Esophagus squamous epithelium (tissue), 5 donors: Measurements from ENCODE around the gene EPHA8. TPM values are rescaled to one million over a fixed set of nuclear protein-coding genes. Genes with fewer than 3 reads are reported as not detected.

Source experiments
- DNase-seq: peaks from one replicate; lab custom pipeline; 2025; lab: John Stamatoyannopoulos, UW
- H3K27ac ChIP-seq, 4 donors: fragments of 200-600 bp; sonication (generic); one replicate each; pipeline ENCODE4 v1.5.1; 2016 to 2019; ENCODE audit warnings: mild to moderate bottlenecking in 1 of 4
- H3K27me3 ChIP-seq, 4 donors: fragments of 200-600 bp; sonication (generic); 1 replicate in 3 of 4; 2 replicates in 1 of 4; pipeline versions ENCODE4 v1.5.1 to v1.6.0; 2017 to 2021; ENCODE audit warnings: antibody characterized with exemption in 1 of 4
- H3K36me3 ChIP-seq, 3 donors: fragments of 200-600 bp; sonication (generic); one replicate each; pipeline ENCODE4 v1.5.1; 2016 to 2019
- H3K4me1 ChIP-seq, 3 donors: fragments of 200-600 bp; sonication (generic); one replicate each; pipeline ENCODE4 v1.5.1; 2017 to 2019
- H3K4me3 ChIP-seq, 4 donors: fragments of 200-600 bp; sonication (generic); 1 replicate in 3 of 4; 2 replicates in 1 of 4; pipeline ENCODE4 v1.5.1; 2016 to 2019; ENCODE audit warnings: mild to moderate bottlenecking in 2 of 4, moderate library complexity in 1 of 4
- H3K9me3 ChIP-seq, 3 donors: fragments of 200-600 bp; sonication (generic); one replicate each; pipeline ENCODE4 v1.5.1; 2016 to 2019
- CTCF ChIP-seq, 6 experiments: fragments of 450-650 bp in 4 of 6; fragments of 200-600 bp in 2 of 6; sonication (generic) in 2 of 6; IDR thresholded peaks; one replicate each; pipeline ENCODE4 v1.5.1; 2016 to 2019; ENCODE audit warnings: antibody characterized with exemption in 6 of 6, mild to moderate bottlenecking in 4 of 6, moderate library complexity in 4 of 6
- POLR2A ChIP-seq, 4 donors: fragments of 450-650 bp; IDR thresholded peaks; one replicate each; pipeline ENCODE4 v1.6.1; 2017; ENCODE audit warnings: antibody characterized with exemption in 4 of 4, mild to moderate bottlenecking in 4 of 4, moderate library complexity in 3 of 4
- WGBS, 2 donors: methylation state at CpG; one replicate each; pipeline ENCODE4 v1.1.5; 2018; 5-methylcytosine and 5-hydroxymethylcytosine counted together
- intact Hi-C: fragments of 100-400 bp; cut with DNase I; formaldehyde crosslinking; loops from one replicate; pipeline ENCODE4 v1.15.0; 2022
- total RNA-seq, 4 donors: library from RNA; depleted of rRNA; stranded (reverse); fragments of >200 nt; gene quantifications; one replicate each; pipeline ENCODE4 v1.1.0, GENCODE V29; 2016
- donor health status: DM: yes; HTN: yes; CAD: no.

Gene EPHA8
- total RNA-seq, 4 donors from 2014 or later, result 0.19 to 0.44 TPM; not detected in 2

- no peaks in the 10 kb centered on the region for H3K4me1 ChIP-seq
- no peak for TF ChIP-seq CTCF (IDR thresholded peaks at IDR 0.05)
- no peak for TF ChIP-seq POLR2A (IDR thresholded peaks at IDR 0.05)
- no peak for DNase-seq
- peaks cover 0 to 46% (median 0%) of the 10 kb centered on the region in 4 donors for H3K27me3 ChIP-seq
- intact Hi-C loops, result no loop called here
- 87% methylated on average over 17 of the region's 23 CpGs; no CpG with 5 or more reads in 1 of the 2 donors for WGBS, 2 donors
- no peak overlapping the region for H3K27ac ChIP-seq
- no peaks in the 10 kb centered on the region for H3K9me3 ChIP-seq
- no peak overlapping the region for H3K4me3 ChIP-seq
- H3K36me3 ChIP-seq, result no peaks in the 10 kb centered on the region
Observed at GRCh38 chr1:22576150-22576544, 12.9 kb downstream of the EPHA8 start.

GRCh38 chr1:22576617-22577016 lies 13.3 kb downstream of the EPHA8 start:
- H3K27me3 ChIP-seq, result peaks cover 0 to 41% (median 0%) of the 10 kb centered on the region in 4 donors
- H3K9me3 ChIP-seq, result no peaks in the 10 kb centered on the region
- no peak for DNase-seq
- intact Hi-C loops, result no loop called here
- H3K27ac ChIP-seq, result no peak overlapping the region
- no peak for TF ChIP-seq POLR2A (IDR thresholded peaks at IDR 0.05)
- TF ChIP-seq CTCF (IDR thresholded peaks at IDR 0.05), result no peak
- H3K4me3 ChIP-seq, result no peak overlapping the region
- no peaks in the 10 kb centered on the region for H3K4me1 ChIP-seq
- no peaks in the 10 kb centered on the region for H3K36me3 ChIP-seq
- 91% methylated on average over 19 of the region's 24 CpGs; no CpG with 5 or more reads in 1 of the 2 donors for WGBS, 2 donors

GRCh38 chr1:22578732-22579361 lies 15.6 kb downstream of the EPHA8 start:
- no peak for TF ChIP-seq CTCF (IDR thresholded peaks at IDR 0.05)
- no peak for TF ChIP-seq POLR2A (IDR thresholded peaks at IDR 0.05)
- DNase-seq, result no peak
- intact Hi-C loops, result no loop called here
- 91 to 94% methylated on average over 12 of the region's 12 CpGs for WGBS, 2 donors
- H3K4me1 ChIP-seq, result no peaks in the 10 kb centered on the region
- H3K9me3 ChIP-seq, result no peaks in the 10 kb centered on the region
- no peak overlapping the region for H3K4me3 ChIP-seq
- H3K36me3 ChIP-seq, result no peaks in the 10 kb centered on the region
- no peak overlapping the region for H3K27ac ChIP-seq
- H3K27me3 ChIP-seq, result peaks cover 0 to 23% (median 0%) of the 10 kb centered on the region in 4 donors

GRCh38 chr1:22579541-22580155 lies 16.4 kb downstream of the EPHA8 start:
- TF ChIP-seq POLR2A (IDR thresholded peaks at IDR 0.05), result no peak
- TF ChIP-seq CTCF (IDR thresholded peaks at IDR 0.05), result no peak
- Histone ChIP-seq H3K9me3 (no peaks in the 10 kb centered on the region), H3K27ac (no peak overlapping the region), H3K4me1 (no peaks in the 10 kb centered on the region), H3K27me3 (peaks cover 0 to 20% (median 0%) of the 10 kb centered on the region in 4 donors), H3K36me3 (no peaks in the 10 kb centered on the region), H3K4me3 (no peak overlapping the region)
- intact Hi-C loops, result no loop called here
- WGBS, 2 donors, result 30 to 33% methylated on average over 6 to 7 of the region's 7 CpGs
- no peak for DNase-seq
